Ascending aorta (tissue), 2 donors: ENCODE data around the gene RAP1GDS1. TPM values are rescaled to one million over a fixed set of nuclear protein-coding genes. Genes with fewer than 3 reads are reported as not detected.
"Not testable (repeated sequence)": the region's sequence is repeated elsewhere in the genome, so short reads cannot be mapped to it uniquely, and the experiment has no call there.

Source experiments
- DNase-seq, 2 donors: peaks; one replicate each; pipeline ENCODE4 v3.0.0-alpha.2; 2019; ENCODE audit warnings: low spot score in 2 of 2
- H3K27ac ChIP-seq, 2 donors: fragments of 200-600 bp; sonication (generic); one replicate each; pipeline ENCODE4 v1.5.1; 2016 to 2017; ENCODE audit warnings: mild to moderate bottlenecking in 1 of 2
- H3K27me3 ChIP-seq: fragments of 200-600 bp; sonication (generic); one replicate; pipeline ENCODE4 v1.5.1; 2017
- H3K36me3 ChIP-seq, 2 donors: fragments of 200-600 bp; sonication (generic); one replicate each; pipeline ENCODE4 v1.5.1; 2016
- H3K4me1 ChIP-seq, 2 donors: fragments of 200-600 bp; sonication (generic); one replicate each; pipeline ENCODE4 v1.5.1; 2016 to 2017; ENCODE audit warnings: mild to moderate bottlenecking in 1 of 2
- H3K4me3 ChIP-seq, 2 donors: fragments of 200-600 bp; sonication (generic); one replicate each; pipeline ENCODE4 v1.5.1; 2016 to 2017; ENCODE audit warnings: mild to moderate bottlenecking in 1 of 2
- H3K9me3 ChIP-seq, 2 donors: fragments of 200-600 bp; sonication (generic); one replicate each; pipeline ENCODE4 v1.5.1; 2016
- intact Hi-C: fragments of 100-400 bp; cut with DNase I; formaldehyde crosslinking; loops from one replicate; pipeline ENCODE4 v1.15.1; 2023
- total RNA-seq: library from RNA; depleted of rRNA; stranded (reverse); fragments of >200 nt; gene quantifications from one replicate; pipeline ENCODE4 v1.1.0, GENCODE V29; 2016
- TF ChIP-seq, protein P1 (sequence below), 3 experiments: fragments of 200-600 bp in 2 of 3; fragments of 450-650 bp in 1 of 3; sonication (generic) in 2 of 3; IDR thresholded peaks; one replicate each; pipeline ENCODE4 v1.5.1; 2016 to 2019; ENCODE audit warnings: antibody characterized with exemption in 3 of 3, mild to moderate bottlenecking in 1 of 3, moderate library complexity in 1 of 3

RAP1GDS1 gene
- total RNA-seq, 1 donor from 2014 or later, result 8.3 TPM

- Histone ChIP-seq H3K4me1 (no peaks in the 10 kb centered on the region), H3K27ac (no peak overlapping the region), H3K9me3 (no peaks in the 10 kb centered on the region), H3K4me3 (no peak overlapping the region), H3K27me3 (no peaks in the 10 kb centered on the region), H3K36me3 (no peaks in the 10 kb centered on the region)
- no peak for DNase-seq
- intact Hi-C loops, result no loop called here
- TF ChIP-seq, protein P1, sequence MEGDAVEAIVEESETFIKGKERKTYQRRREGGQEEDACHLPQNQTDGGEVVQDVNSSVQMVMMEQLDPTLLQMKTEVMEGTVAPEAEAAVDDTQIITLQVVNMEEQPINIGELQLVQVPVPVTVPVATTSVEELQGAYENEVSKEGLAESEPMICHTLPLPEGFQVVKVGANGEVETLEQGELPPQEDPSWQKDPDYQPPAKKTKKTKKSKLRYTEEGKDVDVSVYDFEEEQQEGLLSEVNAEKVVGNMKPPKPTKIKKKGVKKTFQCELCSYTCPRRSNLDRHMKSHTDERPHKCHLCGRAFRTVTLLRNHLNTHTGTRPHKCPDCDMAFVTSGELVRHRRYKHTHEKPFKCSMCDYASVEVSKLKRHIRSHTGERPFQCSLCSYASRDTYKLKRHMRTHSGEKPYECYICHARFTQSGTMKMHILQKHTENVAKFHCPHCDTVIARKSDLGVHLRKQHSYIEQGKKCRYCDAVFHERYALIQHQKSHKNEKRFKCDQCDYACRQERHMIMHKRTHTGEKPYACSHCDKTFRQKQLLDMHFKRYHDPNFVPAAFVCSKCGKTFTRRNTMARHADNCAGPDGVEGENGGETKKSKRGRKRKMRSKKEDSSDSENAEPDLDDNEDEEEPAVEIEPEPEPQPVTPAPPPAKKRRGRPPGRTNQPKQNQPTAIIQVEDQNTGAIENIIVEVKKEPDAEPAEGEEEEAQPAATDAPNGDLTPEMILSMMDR (IDR thresholded peaks at IDR 0.05), result no peak
Measured at GRCh38 chr4:98352940-98353339, 91.8 kb downstream of the RAP1GDS1 start.

DNA sequence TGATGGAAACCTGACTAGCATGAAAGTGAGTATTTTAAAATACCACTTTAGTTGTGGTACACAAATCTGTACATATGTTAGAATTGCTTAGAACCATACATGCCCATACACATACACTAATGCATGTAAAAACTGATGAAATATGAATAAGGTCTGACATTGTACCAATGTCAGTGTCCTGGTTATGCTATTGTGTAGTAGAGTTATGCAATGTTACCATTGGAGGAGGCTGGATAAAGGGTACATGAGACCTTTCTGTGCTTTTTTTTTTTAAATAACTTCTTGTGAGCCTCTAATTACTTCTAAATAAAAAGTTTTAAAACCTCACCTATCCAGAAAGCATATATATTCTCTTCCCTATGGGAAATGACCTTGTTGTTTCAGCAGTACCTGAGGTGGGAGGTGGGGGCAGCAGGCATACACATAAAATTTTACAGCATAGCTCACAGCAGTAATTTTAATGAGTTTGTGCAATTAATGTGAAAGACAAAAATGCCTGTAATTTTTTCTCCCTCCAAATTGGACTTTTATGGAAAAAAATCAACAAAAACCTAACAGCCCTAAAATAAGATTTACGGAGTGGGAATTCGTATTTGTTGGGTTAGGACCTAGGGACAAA is 97.6 kb downstream of the RAP1GDS1 start:
- no peaks in the 10 kb centered on the region for H3K36me3 ChIP-seq
- H3K4me1 ChIP-seq, result no peaks in the 10 kb centered on the region
- TF ChIP-seq, protein P1 (IDR thresholded peaks at IDR 0.05), result no peak
- no peak for DNase-seq
- no peaks in the 10 kb centered on the region for H3K9me3 ChIP-seq
- no peak overlapping the region for H3K4me3 ChIP-seq
- no peaks in the 10 kb centered on the region for H3K27me3 ChIP-seq
- intact Hi-C loops, result no loop called here
- H3K27ac ChIP-seq, result no peak overlapping the region

- H3K27me3 ChIP-seq, result no peaks in the 10 kb centered on the region
- no peak overlapping the region for H3K4me3 ChIP-seq
- H3K27ac ChIP-seq, result no peak overlapping the region
- no peaks in the 10 kb centered on the region for H3K36me3 ChIP-seq
- intact Hi-C loops, result no loop called here
- TF ChIP-seq, protein P1 (IDR thresholded peaks at IDR 0.05), result no peak
- DNase-seq, result no peak
- H3K4me1 ChIP-seq, result no peaks in the 10 kb centered on the region
- no peaks in the 10 kb centered on the region for H3K9me3 ChIP-seq
Measured at GRCh38 chr4:98359646-98360045, 98.5 kb downstream of the RAP1GDS1 start.

- Histone ChIP-seq H3K4me1 (no peaks in the 10 kb centered on the region), H3K4me3 (no peak overlapping the region), H3K9me3 (no peaks in the 10 kb centered on the region), H3K27me3 (no peaks in the 10 kb centered on the region), H3K36me3 (peaks cover 5 to 24% of the 10 kb centered on the region in 2 donors), H3K27ac (no peak overlapping the region)
- intact Hi-C loops, result no loop called here
- TF ChIP-seq, protein P1 (IDR thresholded peaks at IDR 0.05), result no peak
- DNase-seq, result no peak
Measured at GRCh38 chr4:98363431-98363830, 102.2 kb downstream of the RAP1GDS1 start.

DNA sequence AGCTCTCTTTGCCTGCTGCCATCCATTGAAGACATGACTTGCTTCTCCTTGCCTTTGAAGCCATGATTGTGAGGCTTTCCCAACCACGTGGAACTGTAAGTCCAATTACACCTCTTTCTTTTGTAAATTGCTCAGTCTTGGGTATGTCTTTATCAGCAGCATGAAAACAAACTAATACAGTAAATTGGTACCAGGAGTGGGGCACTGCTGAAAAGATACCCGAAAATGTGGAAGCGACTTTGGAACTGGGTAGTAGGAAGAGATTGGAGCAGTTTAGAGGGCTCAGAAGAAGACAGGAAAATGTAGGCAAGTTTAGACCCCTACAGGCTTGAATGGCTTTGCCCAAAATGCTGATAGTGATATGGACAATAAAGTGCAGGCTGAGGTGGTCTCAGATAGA is 105.1 kb downstream of the RAP1GDS1 start:
- H3K27me3 ChIP-seq, DNase-seq, intact Hi-C loops, H3K27ac ChIP-seq, H3K9me3 ChIP-seq, H3K4me1 ChIP-seq, H3K4me3 ChIP-seq: not testable (repeated sequence)
- peaks cover 5 to 31% of the 10 kb centered on the region in 2 donors for H3K36me3 ChIP-seq

- H3K27me3 ChIP-seq, H3K9me3 ChIP-seq, H3K27ac ChIP-seq, intact Hi-C loops, H3K4me3 ChIP-seq, H3K4me1 ChIP-seq, DNase-seq: not testable (repeated sequence)
- H3K36me3 ChIP-seq, result peaks cover 5 to 31% of the 10 kb centered on the region in 2 donors
Measured at GRCh38 chr4:98368000-98368399, 106.8 kb downstream of the RAP1GDS1 start.

- H3K36me3 ChIP-seq, result peaks cover 5 to 31% of the 10 kb centered on the region in 2 donors
- no peak for DNase-seq
- intact Hi-C loops, result no loop called here
- H3K4me1 ChIP-seq, result no peaks in the 10 kb centered on the region
- no peak overlapping the region for H3K4me3 ChIP-seq
- no peaks in the 10 kb centered on the region for H3K9me3 ChIP-seq
- no peak overlapping the region for H3K27ac ChIP-seq
- TF ChIP-seq, protein P1 (IDR thresholded peaks at IDR 0.05), result no peak
- H3K27me3 ChIP-seq, result no peaks in the 10 kb centered on the region
Measured at GRCh38 chr4:98369322-98369721, 108.1 kb downstream of the RAP1GDS1 start.
